ENCODE results near the gene WDR6. TPM values are rescaled to one million over a fixed set of nuclear protein-coding genes. Genes with fewer than 3 reads are reported as not detected.

The WDR6 gene, protein sequence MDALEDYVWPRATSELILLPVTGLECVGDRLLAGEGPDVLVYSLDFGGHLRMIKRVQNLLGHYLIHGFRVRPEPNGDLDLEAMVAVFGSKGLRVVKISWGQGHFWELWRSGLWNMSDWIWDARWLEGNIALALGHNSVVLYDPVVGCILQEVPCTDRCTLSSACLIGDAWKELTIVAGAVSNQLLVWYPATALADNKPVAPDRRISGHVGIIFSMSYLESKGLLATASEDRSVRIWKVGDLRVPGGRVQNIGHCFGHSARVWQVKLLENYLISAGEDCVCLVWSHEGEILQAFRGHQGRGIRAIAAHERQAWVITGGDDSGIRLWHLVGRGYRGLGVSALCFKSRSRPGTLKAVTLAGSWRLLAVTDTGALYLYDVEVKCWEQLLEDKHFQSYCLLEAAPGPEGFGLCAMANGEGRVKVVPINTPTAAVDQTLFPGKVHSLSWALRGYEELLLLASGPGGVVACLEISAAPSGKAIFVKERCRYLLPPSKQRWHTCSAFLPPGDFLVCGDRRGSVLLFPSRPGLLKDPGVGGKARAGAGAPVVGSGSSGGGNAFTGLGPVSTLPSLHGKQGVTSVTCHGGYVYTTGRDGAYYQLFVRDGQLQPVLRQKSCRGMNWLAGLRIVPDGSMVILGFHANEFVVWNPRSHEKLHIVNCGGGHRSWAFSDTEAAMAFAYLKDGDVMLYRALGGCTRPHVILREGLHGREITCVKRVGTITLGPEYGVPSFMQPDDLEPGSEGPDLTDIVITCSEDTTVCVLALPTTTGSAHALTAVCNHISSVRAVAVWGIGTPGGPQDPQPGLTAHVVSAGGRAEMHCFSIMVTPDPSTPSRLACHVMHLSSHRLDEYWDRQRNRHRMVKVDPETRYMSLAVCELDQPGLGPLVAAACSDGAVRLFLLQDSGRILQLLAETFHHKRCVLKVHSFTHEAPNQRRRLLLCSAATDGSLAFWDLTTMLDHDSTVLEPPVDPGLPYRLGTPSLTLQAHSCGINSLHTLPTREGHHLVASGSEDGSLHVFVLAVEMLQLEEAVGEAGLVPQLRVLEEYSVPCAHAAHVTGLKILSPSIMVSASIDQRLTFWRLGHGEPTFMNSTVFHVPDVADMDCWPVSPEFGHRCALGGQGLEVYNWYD
- 63.7 and 76.1 TPM in 2 replicates for total RNA-seq (2014; rRNA removed; shearing (Covaris generic))

GRCh38 chr3:49007068-49007770 lies at the start of gene WDR6:
WDR6 (plus strand) TSS chr3:49007391; CDS start chr3:49007432, 41 bp downstream.
- peak; percentile 97 for DNase-seq (ENCODE audit: low spot score)

- DNase-seq (ENCODE audit: low spot score), result no peak
Observed at GRCh38 chr3:48960841-48961413, 46.3 kb upstream of the WDR6 start.

GRCh38 chr3:48962340-48962739 lies 44.9 kb upstream of the WDR6 start:
- DNase-seq (ENCODE audit: low spot score), result no peak

DNA sequence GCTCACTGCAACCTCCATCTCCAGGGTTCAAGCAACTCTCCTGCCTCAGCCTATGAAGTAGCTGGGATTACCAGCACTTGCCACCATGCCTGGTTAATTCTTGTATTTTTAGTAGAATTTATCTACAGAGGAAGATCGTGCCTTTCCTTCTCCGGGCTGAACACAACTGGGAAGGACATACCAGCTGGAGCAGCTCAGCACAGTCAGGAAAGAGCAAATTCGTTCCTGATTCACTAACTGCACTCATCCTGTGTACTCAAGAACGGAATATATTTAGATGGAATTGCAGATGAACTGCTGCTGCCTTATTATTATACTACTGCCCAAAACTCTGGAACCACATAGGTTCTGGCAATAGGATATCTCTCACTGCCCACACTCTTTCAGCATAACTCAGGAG lies 44.3 kb upstream of the WDR6 start:
- no peak for DNase-seq (ENCODE audit: low spot score)

DNA sequence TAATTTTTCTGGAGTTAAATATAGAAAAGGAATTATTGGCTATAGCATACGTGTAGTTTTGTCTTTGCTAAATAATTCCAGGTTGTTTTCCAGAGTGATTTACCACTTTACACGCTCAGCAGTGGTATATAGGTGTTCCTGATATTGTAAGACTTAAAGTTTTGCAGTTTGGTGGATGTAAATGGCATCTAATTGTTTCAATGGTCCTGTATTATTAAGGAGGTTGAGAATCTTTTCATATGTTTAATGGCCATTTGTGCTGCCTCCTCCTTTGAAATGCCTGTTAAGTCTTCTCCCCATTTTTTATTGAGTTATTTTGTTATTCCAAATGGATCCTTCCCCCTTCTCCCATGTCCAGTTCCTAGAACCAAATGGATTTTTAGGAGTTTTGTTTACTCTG lies 43.6 kb upstream of the WDR6 start:
- no peak for DNase-seq (ENCODE audit: low spot score)

DNA sequence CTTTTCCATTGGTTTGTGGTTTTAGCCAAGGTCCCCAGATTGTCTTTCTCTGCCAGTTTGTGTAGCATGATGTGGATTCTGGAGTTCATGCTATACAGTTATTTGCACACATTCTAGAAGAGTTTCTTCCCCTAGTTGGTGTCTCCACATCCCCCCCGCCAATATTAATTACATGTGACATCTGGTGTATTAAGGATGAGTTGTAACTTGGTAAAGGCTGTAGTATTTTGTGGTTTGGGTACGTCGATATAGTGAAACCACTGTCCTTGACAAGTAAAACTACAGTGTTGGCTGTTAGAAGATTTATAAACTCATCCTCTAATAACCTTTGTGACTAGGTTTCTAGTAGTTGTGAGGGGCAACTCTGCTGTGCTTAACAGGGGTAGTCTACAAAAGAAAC lies 40.8 kb upstream of the WDR6 start:
- DNase-seq (ENCODE audit: low spot score), result no peak

DNA sequence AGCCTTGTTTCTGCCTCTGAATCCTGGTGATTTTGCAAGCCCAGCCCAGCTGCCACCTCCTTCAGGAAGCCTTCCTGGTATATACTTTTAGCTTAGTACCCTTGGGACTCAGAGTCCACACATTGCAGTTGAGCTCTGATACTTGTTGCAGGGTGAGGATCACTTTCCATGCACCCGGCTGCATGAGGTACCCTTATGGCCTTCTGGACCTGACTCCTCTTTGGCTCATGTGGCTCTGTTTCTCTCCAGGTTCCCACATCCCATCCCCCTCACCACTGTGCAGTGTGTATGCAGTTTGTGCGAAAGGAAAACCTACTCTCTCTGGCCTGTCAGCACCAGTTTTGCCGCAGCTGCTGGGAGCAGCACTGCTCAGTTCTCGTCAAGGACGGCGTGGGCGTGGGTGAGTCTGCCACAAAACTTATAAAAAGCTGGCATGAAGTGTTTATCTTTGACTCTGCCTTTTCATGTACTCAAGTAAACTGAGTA lies 40.3 kb upstream of the WDR6 start:
- no peak for DNase-seq (ENCODE audit: low spot score)

- DNase-seq (ENCODE audit: low spot score), result no peak
Observed at GRCh38 chr3:48970586-48970985, 36.6 kb upstream of the WDR6 start.

GRCh38 chr3:48974076-48974864 lies 32.9 kb upstream of the WDR6 start:
- no peak for DNase-seq (ENCODE audit: low spot score)

DNA sequence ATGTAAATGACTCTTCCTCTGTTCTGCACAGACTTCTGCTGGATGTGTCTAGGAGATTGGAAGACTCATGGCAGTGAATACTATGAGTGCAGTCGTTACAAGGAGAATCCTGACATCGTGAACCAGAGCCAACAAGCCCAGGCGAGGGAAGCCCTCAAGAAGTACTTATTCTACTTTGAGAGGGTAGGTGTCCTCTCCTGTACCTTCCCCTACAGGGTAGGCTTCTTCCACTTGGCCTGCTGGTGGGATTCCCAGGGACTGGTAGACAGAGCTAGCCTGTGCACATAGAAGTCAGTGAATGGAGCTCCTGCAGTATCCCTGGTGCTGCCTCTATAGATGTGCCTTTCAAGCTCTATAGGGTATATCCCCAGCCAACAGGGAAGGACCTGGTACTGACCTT lies 27.7 kb upstream of the WDR6 start:
- no peak for DNase-seq (ENCODE audit: low spot score)

GRCh38 chr3:48980295-48980694 lies 26.9 kb upstream of the WDR6 start:
- DNase-seq (ENCODE audit: low spot score), result no peak

GRCh38 chr3:48982016-48982415 lies 25.2 kb upstream of the WDR6 start:
- DNase-seq (ENCODE audit: low spot score), result no peak

DNA sequence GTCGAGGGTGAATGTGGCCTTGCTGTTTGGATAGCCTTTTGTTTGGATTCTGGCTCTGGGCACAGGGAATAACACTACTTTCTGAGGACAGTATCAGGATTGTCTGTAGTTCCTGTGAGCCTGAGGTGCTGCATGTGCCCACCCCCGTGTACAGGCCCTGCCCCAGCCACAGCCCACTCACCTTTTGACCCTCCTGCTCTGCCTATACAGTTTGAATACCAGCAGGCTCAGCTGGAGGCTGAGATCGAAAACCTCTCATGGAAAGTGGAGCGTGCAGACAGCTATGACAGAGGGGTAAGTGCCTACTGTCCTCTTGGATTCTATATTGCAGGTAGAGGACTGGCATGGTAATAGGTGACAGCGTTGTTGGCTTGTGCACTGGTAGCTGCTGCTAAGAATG lies 24.5 kb upstream of the WDR6 start:
- DNase-seq (ENCODE audit: low spot score), result no peak

DNA sequence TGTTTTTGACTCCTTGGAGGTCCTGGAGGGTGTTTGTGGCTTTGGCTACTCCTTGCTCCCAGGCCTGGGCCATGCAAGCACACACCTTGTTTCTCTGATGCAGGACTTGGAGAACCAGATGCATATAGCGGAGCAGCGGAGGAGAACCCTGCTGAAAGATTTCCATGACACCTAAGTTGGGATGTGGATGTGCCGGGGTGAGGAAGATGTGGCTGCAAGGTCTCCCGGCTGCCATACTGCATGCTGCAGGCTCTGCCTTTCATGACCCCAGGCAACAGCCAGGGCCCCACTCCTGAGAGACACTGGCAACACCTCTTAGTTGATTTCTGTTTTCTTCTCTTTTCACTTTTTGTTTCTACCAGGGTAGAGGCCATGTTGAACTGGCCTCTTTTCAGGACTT lies 24.1 kb upstream of the WDR6 start:
- DNase-seq (ENCODE audit: low spot score), result no peak

DNA sequence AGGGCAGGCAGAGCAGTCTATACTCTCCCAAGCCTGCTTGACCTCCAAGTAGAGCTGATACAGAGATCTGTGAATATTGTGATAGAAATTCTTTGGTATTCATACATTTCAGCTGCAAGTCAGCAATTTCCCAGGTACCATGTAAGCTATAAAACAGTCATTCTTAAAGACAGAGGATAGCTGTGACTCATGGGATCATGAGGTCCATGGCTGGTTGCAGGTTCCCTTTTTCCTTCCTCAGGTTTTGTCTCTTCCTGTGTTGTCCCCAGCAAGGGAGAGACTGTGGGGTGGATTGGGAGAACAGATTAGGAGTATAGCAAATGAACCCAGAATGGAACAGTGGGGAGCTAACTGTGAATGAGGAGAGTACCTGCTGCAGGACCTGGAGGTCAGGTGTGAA lies 22.5 kb upstream of the WDR6 start:
- DNase-seq (ENCODE audit: low spot score), result no peak

DNA sequence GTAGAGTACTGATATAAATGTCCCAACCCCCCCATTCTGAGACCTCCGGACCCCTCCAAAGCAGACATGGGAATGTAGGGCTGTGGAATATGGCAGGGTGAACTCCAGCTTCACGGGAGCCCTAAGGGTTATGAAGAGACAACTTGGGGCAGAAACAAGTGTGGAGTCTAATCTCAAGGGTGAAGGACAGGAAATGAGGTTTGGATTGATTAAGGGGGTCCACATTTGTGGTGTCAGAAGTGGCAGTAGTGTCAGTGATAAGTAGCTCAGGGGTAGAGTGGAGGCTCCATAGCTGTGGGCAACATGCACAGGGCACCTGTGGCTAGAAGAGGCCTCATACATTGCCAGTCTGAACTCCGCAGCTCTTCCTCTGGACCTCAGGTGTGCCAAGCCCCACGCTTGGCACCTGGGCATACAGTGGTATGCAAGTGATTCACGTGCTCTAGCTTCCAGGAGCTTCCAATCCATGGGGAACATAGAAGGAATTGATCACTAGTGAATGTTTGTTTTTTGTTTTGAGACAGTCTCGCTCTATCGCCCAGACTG lies 21.3 kb upstream of the WDR6 start:
- no peak for DNase-seq (ENCODE audit: low spot score)

GRCh38 chr3:48989126-48989795 lies 17.9 kb upstream of the WDR6 start:
- DNase-seq (ENCODE audit: low spot score), result peak; percentile 22

DNA sequence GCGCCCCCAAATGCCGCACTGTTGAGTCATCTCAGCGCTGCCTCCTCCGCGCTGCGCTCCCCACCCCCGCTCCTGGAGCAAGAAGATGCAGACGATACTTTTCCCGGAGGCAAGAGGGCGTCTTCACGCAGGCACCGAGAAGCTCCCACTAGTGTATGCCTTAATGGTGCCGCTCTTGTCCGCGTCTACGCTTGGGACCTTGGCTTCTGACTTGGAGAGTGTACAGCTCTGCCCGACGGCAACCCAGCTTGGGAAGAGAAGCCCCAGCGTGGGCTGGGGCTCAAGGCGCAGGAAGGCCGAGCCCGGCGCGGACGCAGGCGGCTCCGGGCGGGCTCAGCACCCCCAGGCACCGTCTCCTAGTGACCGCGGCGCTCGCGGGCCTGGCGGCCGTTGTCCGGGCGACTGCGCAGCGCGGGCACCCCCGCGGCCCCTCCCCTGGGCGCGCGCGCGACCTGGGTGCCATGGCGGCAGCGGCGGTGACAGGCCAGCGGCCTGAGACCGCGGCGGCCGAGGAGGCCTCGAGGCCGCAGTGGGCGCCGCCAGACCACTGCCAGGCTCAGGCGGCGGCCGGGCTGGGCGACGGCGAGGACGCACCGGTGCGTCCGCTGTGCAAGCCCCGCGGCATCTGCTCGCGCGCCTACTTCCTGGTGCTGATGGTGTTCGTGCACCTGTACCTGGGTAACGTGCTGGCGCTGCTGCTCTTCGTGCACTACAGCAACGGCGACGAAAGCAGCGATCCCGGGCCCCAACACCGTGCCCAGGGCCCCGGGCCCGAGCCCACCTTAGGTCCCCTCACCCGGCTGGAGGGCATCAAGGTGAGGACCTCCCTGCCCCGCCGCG lies 17.2 kb upstream of the WDR6 start, which contains the start of gene P4HTM:
Gene P4HTM (plus strand): TSS at position 446 of the 840 bp plus-strand sequence. CDS start 16 bp downstream, at position 462.
- DNase-seq (ENCODE audit: low spot score), result peak; percentile 80

All from A172 (cell line).